NCI-H526 (cell line): Measurements from ENCODE around the gene KRT34.
A peak's percentile ranks its signal among the peaks of the same experiment; 100 is the strongest.

Experiments
- DNase-seq, 2 experiments: peaks; one replicate each; lab custom pipeline; 2025; lab: John Stamatoyannopoulos, UW

The KRT34 gene

DNA sequence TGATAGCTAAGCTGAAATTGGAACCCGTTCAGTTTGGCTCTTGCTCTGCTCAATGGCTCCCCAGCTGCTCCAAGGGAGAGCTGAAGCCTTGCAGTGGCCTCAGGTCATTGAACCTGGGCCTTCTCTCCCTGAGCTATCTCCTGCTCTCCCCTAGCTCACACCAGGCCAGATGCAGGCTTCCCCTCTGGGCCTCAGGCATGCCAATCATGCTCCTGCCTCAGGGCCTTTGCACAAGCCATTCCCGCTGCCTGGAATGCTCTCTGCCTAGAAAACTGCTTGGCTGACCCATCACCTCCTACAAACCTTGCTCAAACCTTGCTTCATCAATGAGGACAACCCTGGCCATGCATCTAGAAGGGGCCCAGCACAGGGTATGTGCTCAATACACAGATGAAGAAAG is 49.9 kb downstream of the KRT34 start:
- DNase-seq = no peak

DNA sequence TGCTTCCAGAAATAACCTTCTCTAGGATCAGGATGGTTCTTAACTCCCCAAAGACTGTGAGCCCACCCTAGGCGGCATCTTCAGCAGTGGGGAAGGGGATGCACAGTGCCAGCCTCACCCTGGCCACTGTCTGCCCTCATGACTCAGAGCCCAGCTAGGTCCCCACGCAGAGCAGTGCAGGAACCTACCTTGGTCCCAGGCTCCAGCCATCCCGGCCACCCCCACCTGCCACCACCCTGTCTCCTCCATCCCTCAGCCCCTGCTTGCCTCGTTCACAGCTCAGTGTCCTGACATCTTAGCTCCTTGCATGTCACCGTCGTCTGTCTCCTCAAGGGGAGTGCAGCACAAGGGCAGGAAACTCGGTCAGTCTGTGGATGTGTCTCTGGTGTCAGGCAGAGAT is 50.5 kb downstream of the KRT34 start:
- DNase-seq = no peak

GRCh38 chr17:41329279-41329948 is 52.7 kb downstream of the KRT34 start:
- DNase-seq = peak; percentile 35 to 80

- DNase-seq = no peak
These were observed 53.9 kb downstream of the KRT34 start for GRCh38 chr17:41328207-41328606.
